HG02884 (cell line): ENCODE results near the gene AGPAT3.

Experiments used
- ATAC-seq: cut with Tn5 transposase; IDR thresholded peaks from one replicate; pipeline ENCODE4 v1.9.1; 2021; ENCODE audit warnings: mild to moderate bottlenecking, moderate library complexity; ENCODE audit not compliant: unreplicated experiment

The AGPAT3 gene

DNA sequence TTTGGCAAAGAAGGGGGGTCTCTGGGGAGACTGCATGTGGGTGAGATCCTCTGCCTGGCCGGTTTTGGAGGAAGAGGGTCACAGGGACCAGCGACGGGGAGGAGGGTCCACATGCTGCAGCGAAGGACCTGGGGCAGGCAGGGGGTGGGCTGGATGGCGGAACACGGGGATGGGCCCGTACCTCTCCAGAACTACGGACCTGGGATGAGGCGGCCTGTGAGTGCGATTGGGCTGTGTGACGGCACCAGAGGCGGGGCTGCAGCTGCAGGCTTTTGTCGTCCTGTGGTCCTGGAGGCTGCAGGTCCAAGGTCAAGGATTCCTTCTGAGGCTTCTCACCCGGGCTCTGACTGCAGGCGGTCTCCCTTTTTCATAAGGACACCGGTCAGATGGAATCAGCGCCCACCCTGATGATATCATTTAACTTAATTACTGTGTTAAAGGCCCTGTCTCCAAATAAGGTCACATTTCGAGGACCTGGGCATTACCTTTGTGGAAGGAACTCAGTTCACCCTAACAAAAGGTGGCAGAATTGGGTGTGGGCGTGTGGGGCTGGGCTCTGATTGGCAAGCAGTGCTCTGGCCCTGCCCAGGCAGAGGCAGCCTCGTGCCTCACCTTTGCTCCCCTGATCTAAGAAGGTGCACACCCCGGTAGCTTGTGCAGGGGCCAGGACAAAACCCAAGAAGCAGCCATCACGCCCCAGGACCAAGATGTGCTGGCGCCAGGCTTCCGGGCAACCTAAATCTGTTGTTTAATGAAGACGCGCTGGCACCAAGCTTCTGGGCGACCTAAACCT is 87.1 kb downstream of the AGPAT3 start:
- ATAC-seq = no peak

DNA sequence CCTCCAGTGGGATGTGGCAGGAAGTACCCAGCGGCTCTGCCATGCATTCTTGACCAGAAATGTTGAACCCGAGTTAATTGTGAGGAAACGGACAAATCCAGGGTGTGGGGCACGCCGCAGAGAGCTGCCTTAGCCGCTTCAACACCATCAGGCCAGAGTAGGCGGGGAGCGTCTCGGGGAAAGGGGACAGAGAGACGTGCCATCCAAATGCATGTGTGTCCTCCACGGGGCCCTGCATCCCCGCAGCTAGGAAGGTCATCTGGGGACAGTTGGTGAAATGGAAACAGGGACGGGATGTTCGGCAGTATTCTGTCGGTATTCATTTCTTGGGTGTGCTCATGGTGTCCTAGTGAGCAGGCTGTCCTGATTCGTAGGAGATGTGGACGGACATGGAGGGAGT is 88.0 kb downstream of the AGPAT3 start:
- ATAC-seq = no peak

DNA sequence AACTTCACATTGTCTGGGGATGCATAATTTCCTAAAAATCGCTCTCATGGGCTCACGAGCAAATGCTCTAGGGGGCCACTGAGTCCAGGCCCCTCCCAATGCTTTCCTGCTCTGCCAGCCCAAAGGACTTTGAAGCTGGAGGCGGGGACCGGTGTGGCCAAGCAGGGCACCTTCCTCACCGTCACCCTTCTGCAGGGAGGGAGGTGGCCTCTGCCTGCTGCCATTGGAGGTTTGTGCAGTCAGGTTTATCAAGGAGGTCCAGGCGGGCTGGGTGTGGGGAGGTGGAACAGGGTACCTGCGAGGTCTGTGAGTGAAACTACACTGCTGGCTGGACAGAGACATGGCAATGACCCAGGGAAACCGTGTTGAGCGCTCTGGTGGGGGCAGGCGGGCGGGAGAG is 89.0 kb downstream of the AGPAT3 start:
- no peak for ATAC-seq

DNA sequence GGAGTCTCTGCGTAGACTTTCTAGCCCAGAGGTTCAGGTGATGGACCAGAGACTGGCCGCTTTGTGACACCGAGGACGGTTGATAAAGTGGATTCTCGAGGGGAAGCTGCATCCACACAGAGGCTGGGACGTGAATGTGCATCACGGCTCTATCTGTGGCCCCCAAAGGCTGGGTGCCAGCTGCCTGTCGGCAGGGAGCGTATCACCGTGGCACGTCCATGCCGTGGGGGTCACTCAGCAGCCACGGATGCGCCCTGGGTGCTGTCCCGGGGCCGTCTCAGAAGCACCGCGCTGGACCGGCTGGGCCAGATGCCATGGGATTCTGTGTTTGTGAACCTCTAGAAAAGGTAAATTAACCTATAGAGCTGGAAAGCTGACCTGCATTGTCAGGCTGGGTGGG is 89.9 kb downstream of the AGPAT3 start:
- no peak for ATAC-seq

DNA sequence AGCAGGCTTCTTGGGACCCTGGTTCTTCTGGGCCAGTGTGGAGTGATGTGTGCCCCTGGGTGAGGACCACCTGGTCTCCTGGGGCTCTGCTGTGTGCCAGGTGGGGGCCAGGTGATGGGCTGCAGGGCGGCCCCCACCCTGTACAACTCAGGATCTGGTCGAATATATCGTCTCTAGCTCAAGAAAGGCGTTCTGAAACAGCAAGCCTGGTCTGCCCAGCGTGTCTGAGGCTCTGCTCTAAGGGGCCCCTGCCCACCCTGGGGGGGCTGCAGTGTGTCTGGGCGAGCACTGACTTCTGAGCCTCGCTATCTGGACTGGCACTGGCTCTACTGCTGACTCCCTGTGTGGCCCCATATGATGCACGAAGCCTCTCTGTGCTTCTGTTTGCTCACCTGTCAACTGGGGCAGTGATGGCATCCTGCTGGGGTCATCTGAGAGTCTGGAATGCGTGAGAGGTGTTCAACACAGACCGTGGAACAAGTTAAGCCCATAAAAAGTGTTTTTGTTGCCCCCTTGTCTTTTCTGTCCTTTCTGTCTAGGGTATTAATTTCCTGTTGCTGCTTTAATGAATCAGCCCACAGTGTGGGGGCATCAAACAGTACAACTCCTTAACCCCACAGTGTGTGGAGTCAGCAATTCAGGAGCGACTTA is 91.1 kb downstream of the AGPAT3 start:
- no peak for ATAC-seq

DNA sequence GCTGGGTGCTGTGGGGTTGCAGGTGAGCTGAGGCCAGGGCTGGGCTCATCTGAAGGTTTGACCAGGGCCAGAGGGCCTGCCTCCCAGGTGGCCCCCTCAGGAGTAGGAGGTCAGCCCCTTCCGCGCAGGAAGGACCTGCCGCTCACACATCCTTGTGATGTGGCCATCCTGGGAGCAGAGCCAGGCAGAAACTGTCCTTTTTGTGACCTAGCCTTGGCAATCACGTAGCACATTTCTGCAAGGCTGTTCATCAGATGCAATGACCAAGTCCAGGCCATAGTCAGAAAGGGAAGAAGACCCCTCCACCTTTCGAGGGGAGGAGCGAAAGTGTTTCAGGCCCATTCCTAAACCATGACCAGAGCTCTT is 91.6 kb downstream of the AGPAT3 start:
- no peak for ATAC-seq

DNA sequence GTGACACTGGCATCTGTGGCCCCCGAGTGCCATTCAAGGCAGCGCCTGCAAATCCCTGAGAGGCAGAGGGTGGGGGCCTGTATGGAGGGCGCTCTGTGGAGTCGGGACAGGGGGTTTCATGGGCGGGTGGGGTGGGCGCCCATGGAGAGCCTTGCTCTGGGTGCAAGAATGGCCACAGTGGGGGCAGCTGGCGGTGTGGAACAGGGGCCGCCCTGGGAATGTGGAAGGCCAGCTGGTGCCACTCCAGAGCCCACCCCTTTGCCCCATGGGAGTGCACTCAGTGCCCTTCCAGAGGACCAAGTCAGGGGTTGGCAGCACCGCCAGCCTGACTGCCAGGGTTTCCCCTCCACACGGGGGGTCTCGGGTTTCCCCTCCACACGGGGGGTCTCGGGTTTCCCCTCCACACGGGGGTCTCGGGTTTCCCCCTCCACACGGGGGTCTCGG is 92.1 kb downstream of the AGPAT3 start:
- ATAC-seq = no peak

DNA sequence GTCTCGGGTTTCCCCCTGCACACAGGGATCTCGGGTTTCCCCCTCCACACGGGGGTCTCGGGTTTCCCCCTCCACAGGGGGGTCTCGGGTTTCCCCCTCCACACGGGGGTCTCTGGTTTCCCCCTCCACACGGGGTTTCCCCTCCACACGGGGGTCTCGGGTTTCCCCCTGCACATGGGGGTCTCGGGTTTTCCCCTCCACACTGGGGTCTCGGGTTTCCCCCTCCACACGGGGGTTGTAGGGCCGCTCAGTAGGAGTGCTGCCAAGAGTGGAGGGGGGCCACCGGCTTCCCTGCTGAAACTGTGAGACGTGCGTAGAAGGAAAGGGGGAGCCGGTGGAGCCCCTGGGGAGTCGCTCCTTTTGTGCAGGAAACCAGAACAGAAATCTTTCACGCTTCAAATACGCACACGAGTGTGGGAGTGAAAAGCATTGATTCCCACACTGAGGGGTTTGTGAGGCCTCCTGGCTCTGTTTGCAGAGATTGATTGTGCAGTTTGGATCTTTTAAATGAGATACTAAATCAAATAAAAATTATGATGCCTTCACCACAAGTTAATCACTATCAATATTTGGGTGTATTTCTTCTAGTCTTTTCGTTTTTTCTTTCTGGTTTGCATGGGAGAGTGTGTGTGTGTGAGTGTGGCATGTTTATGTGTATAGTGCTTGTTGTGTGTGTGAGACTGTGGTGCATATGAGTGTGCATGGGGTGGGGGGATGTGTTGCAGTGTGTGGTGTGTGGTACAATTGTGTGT is 92.8 kb downstream of the AGPAT3 start:
- ATAC-seq = no peak

DNA sequence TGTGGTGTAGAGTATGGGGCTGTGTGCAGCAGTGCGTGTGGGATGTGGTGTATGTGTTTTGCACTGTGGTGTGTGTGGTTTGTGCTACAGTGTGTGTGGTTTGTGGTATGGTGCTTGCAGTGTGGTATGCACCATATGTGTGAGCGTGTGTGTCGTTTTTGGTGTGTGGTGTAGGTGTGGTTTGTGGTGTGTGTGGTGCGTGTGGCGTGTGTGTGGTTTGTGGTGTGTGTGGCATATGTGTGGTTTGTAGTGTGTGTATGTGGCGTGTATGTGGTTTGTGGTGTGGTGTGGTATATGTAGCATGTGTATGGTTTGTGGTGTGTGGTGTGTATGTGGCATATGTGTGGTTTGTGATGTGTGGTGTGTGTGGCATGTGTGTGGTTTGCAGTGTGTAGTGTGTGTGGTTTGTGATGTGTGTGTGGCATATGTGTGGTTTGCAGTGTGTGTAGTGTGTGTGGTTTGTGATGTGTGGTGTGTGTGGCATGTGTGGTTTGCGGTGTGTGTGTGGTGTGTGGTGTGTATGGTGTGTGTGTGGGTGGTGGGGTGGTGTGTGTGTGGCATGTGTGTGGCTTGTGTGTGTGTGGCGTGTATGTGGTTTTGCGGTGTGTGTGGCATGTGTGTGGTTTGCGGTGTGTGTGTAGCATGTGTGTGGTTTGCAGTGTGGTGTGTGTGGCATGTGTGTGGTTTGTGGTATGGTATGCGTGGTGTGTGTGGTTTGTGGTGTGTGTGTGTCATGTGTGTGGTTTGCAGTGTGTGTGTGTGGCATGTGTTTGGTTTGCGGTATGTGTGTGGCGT is 93.5 kb downstream of the AGPAT3 start:
- no peak for ATAC-seq

DNA sequence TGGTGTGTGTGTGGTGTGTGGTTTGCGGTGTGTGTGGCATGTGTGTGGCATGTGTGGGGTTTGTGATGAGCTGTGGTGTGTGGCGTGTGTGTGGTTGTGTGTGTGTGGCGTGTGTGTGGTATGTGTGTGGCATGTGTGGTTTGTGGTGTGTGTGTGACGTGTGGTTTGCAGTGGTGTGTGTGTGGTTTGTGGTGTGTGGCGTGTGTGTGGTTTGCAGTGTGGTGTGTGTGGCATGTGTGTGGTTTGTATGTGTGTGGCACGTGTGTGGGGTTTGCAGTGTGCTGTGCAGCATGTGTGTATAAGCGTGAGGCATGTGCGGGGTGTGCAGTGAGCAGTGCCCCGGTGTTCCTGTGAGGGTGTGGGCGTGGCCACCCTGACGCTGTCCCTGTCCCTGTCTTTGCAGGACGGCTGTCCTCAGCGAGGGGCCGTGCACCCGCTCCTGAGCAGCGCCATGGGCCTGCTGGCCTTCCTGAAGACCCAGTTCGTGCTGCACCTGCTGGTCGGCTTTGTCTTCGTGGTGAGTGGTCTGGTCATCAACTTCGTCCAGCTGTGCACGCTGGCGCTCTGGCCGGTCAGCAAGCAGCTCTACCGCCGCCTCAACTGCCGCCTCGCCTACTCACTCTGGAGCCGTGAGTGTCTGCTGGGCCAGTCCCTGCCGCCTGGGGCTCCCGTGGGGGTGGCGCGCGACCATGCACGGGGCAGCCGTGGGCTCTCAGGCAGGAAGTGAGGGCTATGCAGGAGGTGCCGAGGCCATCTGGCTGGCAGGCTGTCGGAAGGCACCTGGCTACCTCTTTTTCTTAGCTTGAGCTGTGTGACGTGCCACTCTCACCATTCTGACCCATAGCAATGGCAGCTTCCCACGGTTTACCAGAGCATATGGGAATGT is 94.5 kb downstream of the AGPAT3 start:
- no peak for ATAC-seq

DNA sequence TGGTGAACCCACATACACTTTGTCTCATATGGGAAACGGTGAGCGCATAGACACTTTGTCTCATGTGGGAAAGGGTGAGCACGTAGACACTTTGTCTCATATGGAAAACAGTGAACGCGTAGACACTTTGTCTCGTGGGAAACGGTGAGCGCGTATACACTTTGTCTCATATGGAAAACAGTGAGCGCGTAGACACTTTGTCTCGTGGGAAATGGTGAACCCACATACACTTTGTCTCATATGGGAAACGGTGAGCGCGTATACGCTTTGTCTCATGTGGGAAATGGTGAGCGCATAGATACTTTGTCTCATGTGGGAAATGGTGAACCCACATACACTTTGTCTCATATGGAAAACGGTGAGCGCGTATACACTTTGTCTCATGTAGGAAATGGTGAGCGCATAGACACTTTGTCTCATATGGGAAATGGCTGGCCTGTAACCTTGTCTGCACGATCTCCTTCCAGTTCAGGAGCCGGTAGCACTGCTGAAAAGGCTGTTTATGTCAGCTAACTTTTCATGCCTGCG is 96.4 kb downstream of the AGPAT3 start:
- ATAC-seq = no peak

DNA sequence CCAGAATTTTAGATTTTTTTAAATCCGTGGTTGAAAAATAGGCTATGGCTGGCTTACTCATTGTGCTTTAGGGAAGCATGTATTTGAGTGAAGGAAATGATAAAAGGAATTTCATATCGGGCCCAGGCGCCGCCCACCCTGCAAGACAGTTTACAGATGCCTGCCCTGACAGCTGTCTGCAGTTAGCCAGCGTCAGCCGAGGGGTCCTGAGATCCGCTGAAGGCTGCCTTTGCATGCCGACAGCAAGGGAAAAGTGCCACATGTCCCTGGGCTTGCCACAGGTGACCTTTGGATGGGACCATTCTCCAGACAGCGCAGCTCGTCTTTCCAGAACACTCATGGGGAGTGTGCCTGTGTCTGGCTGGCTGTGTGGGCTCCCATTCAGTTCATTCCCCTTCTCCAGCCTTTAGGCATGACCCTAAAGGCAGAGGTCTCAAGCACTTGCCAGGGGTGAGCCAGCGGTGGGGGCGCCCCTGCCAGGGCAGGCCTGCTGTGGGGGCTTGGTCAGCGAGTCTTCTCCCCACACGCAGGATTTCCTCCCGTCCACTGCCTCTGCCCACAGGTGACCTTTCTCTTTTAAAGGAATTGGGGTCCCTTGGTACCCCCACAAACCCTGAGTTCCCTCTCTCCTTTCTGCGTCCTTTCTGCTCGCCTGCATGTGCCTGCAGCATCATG is 101.0 kb downstream of the AGPAT3 start:
- ATAC-seq = no peak

DNA sequence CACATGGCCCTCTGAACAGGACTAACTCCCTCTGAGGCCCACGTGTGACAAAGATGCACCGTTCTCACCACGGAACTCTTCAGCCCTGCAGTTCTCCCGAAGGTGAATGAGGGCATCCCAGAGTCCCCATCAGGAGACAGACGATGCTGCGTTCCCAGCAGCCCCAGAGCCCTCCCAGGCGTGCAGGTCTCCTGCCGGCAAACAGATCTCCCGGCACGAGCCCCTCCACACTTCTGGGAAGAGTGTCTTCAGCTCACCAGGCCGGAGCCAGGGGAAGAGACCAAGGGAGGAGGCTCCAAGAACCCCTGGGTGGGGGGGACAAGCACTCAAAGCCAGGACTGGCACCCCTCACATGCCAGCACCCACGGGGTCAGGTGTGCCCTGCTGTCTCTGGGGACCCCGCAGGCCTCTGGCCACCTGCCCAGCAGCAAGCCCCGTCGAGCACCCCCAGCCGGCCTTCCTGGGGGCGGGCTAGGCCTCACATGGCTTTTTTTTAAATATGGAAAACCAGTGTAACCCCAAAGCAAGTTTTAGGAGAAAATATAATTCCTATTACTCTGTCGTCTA is 102.0 kb downstream of the AGPAT3 start:
- ATAC-seq = no peak

DNA sequence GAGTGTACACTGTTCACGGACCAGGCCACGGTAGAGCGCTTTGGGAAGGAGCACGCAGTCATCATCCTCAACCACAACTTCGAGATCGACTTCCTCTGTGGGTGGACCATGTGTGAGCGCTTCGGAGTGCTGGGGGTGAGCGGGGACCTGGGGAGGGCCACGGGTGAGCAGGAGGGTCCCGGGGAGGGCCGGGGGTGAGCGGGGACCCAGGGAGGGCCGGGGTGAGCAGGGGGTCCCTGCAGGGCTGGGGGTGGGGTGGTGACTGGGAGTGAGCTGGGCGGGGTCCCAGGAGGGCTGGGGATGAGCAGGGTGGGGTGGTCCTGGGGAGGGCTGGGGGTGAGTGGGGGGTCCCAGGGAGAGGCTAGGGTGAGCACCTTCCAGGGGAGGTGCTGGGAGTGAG is 103.0 kb downstream of the AGPAT3 start:
- no peak for ATAC-seq

DNA sequence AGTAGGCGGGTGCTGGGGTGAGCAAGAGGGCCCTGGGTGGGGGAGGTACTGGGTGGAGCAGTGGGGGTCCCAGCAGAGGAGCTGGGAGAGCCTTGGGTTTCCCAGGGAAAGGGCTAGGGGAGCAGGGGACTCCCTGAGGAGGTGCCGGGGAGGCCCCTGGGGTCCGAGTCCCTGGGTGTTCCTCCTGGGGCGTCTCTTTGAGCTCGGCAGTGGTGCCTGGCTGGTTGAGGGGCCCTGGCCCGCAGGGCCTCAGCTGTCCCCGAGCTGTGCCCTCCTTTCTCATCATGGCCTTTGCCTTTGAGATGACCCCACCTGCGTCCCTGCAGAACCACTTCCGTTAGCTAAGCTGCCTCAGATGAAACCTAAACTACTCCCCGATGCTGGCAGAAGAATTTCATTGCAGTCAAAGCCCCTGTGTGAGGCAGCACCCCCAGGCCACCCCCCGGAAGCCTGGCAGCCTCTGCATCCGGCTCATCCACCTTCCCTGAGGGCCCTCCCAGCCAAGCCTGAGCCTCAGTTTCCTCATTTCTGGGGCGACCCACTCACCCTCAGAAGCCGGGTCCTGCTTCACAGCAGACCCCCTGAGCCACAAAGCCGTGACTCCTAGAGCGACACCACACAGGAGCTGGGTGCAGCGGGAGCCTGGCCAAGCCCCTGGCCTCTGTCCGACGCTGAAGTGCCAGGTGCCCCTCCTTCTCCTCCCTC is 103.5 kb downstream of the AGPAT3 start:
- ATAC-seq = no peak

DNA sequence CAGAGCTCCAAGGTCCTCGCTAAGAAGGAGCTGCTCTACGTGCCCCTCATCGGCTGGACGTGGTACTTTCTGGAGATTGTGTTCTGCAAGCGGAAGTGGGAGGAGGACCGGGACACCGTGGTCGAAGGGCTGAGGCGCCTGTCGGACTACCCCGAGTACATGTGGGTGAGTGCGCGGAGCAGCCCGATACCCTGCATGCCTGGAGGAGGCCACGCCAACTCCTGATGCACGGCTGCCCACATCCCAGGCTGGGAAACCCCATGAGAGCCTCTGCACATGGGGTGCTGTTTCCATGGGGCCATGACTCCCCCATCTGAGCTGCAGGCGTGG is 104.1 kb downstream of the AGPAT3 start:
- no peak for ATAC-seq

DNA sequence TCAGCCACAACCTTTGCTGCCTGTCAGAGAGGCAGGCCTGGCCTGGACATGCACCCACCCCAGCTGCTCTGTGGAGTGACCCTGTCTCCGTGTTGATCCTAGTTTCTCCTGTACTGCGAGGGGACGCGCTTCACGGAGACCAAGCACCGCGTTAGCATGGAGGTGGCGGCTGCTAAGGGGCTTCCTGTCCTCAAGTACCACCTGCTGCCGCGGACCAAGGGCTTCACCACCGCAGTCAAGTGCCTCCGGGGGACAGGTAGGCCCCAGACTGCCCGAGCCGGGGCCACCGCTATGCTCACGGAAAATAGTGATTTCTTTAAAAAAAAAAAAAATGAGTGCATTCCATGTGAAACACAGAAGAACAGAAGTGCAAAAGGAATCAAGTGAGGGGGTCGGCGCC is 105.5 kb downstream of the AGPAT3 start:
- no peak for ATAC-seq

DNA sequence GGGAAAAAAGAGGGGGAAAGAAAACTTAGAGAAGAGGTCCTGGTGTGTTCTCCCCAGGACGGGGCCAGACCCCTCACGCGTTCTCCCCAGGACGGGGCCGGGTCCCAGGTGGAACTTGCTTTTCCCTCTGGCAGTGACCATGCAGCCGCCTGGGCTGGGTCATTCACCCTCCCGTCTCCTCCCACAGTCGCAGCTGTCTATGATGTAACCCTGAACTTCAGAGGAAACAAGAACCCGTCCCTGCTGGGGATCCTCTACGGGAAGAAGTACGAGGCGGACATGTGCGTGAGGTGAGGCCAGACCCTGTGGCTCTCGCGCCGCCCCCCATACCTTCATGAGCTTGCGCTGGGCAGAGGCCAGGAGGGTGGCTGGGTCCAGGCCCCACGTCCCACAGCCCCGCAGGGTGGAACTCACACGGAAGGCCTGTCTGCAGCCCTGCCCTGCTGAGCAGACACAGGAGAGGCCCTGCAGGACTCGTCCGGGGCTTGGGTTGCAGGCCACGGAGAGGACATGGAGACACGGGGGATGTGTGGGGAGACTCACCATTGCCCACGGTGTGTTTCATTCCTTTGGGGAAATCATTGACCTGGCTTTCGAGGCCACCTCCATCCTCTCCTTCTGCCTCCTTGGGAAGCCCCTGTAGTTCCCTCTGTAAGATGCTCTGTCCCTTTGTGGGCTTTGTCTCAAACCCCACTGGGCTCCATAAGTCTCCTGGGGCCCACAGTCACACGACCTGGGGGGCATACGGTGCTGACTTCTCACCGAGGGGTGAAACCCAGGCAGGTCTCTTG is 106.4 kb downstream of the AGPAT3 start:
- ATAC-seq = no peak
